GM18508 (cell line): Measurements from ENCODE around the gene KIF26B.

ENCODE experiments used
- ATAC-seq: cut with Tn5 transposase; IDR thresholded peaks from one replicate; pipeline ENCODE4 v1.9.1; 2021; ENCODE audit warnings: moderate number of reproducible peaks; ENCODE audit not compliant: insufficient read depth, unreplicated experiment

The KIF26B gene

DNA sequence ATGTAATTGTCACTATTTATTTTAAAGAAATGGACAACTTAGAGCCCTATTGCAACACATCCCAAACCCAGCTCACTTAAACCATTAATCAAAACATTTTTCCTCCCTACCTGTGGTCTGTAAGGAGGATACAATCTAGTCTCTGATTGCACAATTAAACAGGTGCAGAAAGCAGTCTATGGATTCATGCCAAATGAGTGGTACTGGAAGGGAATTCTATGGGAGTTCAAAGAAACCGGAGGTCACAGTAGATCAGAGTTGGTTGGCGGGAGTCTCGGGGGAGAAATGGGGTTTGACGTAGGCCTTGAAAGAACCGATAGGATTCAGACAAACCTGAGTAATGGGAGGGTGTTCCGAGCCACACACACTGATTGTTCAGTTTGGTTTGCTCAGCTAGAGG lies 314.9 kb downstream of the KIF26B start:
- no peak for ATAC-seq

DNA sequence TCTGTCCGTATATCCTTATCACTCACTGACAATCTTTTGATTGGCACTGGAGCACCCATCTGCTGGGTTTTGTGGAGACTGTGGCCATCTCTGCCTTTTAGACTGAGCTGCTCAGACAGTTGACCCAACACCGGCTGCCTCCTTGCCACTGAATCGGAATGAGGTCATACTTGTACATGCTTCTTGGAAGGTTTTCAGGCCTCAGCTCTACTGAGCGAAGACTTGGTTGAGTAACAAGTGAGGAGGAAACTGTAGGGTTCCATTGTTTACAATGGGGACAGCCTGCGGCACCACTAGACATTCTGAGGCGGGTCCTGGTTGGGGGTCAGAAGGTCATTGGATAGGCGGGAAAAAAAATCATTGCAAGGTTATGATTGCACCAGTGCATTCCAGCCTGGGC lies 320.3 kb downstream of the KIF26B start:
- ATAC-seq, result no peak

DNA sequence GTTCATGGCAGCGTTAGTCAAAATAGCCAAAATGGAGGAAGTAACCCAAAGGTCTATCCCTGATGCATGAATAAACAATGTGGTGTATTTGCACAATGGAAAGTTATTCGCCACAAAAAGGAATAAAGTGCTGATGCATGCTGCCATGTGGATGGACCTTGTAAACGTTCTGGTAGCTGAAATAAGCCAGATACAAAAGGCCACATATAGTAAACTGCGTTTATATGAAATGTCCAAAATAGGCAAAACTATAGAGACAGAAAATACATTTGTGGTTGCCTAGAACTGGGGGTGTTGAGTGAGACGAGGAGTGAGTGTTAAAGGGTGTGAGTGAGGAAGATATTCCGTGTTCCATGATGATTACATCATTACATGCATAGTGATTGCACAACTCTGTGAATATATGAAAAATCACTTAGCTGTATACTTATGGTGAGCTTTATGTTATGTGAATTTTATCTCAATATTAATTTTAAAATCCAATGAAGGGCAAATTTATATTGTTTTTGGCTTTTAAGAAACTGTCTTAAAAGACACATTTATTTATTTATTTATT lies 321.3 kb downstream of the KIF26B start:
- ATAC-seq, result no peak

DNA sequence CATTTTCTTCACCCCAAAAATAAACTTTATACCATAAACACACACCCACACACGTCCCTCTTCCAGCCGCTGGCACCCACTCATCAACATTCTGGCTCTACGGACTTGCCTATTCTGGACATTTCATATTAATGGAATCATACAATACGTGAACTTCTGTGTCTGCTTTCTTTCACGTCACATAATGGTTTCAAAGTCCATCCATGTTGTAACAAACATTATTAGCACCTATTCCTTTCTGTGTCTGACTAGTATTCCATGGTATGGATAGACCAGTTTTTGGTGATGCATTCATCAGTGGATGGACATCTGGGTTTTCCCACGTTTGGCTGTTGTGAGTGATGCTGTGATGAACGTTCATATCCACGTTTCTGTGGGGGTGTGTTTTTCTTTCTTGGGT lies 323.2 kb downstream of the KIF26B start:
- no peak for ATAC-seq

DNA sequence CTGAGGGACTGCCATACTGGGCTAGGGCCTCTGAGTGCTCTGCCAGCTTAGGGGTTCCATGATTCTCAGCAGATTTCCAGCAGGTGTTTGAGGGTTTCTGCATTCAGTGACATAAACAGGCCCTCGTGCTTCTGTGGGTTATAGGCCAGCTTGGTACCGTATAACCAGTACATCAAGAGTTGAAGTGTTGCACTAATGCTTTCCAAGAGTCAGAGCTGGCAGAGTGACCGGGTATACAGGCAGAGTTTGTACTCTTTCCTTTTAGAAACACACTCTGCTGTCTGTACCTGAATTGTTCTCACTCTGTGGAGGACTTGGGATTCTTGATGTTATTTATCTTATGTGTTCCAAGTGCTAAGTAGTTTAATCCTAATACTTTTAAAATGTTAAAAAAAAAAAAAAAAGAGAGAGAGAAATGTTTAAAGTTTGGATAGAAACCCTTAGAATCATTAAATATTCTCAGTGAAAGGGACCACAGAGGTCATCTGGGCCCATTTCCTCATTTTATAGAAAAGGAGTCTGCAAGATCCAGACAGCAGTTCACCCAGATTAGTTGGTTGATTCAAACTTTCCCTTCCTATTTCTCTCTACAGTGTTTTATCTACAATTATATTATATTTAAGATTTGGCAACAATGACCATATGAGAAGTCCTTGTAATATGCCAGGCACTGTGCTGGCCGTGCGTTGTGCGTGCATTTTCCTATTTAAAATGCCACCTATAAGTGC lies 325.8 kb downstream of the KIF26B start:
- ATAC-seq, result no peak

DNA sequence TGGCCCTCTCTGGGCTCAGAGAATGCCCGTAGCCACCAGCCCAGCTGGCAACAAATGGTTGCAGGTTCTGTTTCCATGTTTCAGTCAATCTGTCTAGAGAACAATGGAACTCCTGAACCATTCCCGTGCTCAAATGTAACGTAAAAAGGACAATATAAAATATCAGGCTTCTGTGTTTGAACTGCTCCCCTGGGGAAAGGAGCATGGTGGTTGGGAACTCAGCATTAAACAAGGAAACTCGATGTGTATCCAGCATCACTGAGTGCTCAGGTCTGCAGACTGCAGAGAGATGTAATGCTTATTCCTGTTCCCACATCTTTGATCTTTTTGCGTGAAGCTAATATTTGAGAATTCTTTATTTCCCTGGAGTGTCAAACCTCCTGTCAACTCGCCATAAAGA lies 326.5 kb downstream of the KIF26B start:
- ATAC-seq, result no peak

DNA sequence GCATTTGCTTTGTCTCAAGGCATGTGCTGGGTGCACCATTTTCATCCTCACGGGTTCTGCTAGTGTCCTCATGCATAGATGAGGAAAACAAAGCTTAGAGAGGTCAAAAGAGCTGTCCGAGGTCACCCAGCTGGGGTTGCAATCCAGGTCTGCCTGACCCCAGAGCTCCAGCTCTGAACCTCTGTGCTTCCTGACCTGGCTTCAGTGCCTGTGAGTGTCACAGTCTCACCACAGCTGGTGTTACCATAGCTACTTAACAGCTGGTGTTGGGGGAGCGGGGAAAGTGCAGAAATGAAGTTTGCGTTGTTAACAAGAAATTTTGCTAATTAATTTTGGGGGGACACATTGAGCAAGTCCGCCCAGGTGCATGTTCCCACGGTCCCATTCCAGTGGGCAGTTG lies 328.5 kb downstream of the KIF26B start:
- ATAC-seq, result no peak

DNA sequence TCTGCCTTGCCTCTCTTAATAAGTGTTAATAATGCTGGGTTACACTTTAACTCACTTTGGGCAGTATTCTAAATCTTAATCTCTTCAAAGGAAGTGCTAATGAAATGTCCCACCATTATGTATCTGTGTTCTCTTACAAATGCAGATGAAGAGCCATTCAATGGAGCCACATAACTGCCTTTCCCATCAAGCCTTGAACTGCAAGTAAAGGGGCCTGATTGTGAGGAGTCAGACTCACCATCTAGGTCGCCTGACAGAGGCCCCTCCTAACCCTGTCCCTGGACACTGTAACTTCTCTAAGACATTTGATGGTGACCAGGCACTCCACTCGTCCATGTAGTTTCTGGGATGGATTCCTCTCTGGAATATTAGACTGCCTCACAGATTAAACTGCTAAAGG lies 329.4 kb downstream of the KIF26B start:
- no peak for ATAC-seq

DNA sequence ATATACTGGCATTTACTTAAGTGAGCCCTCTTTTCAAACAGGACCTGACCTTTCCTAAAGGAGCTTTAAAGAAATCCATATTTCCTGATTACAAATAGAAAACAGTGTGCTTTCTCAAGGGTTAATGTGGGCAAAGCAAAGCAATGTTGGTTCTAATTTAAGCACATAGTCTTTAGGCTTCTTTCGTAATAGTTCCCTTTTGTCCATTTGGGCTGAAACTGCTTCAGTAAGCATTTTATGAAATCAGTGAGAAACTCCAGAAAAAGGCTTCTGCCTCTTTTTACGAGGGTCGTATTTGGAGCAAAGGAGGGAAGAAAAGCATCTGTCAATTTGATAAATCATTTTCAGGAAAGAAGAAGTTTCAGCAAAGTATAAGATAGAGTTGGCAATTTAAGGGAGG lies 331.2 kb downstream of the KIF26B start:
- ATAC-seq, result no peak

DNA sequence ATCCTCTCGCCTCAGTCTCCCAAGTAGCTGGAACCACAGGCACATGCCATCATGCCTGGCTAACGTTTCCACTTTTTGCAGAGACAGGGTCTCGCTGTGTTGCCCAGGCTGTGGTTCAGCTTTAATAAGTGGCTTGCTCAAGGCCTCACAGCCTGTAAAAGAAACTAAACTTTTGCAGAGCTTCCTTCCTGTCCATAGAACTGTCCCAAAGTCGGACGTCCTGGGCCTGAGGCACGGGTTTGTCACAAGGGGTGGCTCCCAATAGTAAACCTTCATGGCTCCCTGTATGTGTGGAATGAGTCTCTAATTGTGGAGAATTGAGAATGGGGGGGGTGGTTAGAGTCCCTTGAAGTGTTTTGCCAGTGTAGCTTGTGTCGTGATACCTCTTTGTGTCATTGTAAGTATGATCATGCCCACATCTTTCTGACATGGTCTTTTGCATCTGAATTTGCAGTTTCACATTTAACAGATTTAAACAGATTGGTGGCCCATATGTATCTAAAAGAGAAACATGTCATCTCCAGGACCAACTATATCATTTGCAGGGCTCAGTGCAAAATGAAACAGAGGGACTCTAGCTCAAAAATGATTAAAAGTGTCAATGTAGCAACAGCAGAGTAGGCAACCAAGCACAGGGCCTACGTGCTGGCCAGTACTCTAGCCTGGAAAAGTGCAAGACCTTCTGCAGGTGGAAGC lies 332.1 kb downstream of the KIF26B start:
- no peak for ATAC-seq

DNA sequence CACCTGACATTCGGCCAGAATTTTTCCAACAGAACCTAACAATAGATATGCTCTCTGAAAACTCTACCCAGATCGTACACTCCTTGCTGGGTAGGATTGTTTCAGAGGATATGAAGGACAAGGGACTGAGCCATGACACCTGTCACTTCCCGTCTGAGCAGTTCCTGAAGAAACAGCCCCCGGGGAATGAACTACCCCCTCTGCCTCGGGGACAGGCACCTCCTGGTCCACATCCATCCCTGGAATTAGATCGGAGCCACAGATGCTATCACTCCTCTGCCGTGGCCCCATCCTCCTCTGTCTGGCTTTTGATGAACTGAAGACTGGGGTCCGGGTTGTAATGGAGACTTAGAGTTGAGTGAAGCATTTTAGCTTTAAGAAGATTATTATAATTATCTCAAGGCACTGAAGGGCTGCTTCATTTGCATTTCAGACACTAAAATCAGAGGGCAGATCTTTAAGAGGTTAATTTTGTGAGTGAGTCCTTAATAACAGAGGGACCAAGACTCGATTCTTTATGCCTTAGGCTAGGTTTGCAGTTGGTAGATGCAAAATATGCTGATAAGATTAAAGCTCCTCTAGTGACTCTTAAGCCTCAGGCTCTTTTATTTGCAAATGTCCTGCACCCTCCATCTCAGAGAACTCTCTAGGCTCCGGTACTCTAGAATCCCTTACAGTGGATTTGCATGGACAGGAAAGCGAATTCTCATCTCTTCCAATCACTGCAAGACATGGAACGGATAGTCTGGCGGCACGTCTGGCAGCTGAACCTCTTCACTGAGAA lies 333.8 kb downstream of the KIF26B start:
- ATAC-seq, result no peak

DNA sequence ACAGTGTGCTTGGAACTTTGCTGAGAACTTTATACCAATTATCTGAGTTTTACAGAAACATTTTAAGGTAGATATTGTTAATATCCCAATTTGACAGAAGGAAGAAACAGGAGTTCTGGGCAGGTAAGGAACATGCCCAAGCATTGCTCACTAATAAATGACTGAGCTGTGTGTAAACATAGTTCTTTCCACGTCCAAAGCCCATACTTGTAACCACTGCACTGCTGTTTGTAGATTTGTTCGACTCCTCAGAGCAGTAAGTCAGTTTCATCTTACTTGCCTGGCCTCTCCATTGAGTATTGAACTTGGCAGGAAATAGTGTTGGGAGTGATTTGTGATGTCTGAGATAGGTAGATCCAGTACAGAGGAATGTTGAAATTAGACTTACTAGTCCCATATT lies 335.1 kb downstream of the KIF26B start:
- no peak for ATAC-seq

DNA sequence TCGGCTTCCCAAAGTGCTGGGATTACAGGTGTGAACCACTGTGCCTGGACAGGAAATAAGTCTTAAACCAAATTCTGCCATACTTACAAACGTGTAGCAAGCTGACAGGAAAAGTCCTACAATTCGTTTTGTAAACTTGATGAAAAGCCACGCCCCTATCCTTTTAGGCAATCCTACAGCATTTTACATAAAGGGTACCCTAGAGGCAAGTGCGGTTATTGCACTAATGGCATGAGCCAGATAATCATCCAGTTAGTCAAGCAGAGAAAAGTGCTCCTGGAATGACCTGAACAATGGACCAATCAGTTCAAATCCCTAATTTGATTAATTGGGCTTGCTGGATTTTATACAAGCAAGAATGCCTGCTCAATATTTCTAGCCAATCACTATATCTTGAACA lies 338.2 kb downstream of the KIF26B start:
- ATAC-seq, result no peak

DNA sequence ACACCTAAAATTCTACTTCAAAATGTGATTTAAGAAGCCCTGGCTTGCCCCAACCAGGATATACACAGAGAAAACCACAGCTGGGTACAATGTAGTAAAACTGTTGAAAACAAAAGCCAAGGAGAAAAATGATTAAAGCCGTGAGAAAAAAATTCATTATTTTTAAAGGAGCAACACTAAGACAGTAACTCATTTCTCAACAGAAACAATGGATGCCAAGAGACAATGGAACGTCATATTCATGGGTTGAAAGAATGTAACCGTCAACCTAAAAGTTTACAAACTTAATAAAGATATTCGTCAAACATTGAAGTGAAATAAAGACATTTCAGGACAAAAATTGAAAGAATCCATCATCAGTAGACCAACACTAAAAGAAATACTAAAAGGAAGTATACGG lies 340.9 kb downstream of the KIF26B start:
- ATAC-seq, result no peak

DNA sequence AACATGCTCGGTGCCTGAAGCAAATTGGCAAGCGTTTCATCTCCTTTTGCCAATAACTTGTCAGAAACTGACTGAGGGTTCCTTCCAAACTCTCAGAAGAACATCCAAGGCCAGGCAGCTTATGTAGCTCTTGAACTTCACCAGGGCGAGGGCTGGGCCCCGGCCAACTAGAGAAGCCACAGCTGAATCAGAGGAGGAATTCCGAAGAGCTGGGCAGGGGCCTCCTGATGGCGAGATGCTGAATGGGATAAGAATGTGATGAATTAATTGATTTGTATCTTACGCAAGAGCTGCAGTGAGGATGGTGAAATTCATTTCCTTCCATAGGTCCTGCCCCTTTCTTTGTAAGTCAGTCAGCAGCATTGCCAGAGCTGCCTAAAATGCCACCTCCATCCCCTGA lies 345.8 kb downstream of the KIF26B start:
- no peak for ATAC-seq

DNA sequence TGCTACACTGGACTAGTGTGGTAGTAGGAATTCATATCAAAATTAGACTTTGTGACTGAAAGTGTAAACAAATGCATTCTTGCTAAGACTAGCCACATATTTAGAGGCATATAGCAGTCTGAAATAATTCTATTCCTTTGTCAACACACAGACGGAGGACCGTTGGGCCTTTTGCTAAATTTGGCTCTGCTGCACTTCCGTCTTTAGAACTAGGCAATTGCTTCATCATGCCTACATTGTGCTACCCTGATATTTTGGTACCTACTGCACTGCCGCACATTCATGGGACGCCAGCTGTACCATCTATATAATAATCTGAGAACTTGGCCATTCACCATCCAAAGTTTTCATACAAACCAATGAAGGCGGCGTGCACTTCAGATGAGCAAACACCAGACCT lies 346.8 kb downstream of the KIF26B start:
- no peak for ATAC-seq

DNA sequence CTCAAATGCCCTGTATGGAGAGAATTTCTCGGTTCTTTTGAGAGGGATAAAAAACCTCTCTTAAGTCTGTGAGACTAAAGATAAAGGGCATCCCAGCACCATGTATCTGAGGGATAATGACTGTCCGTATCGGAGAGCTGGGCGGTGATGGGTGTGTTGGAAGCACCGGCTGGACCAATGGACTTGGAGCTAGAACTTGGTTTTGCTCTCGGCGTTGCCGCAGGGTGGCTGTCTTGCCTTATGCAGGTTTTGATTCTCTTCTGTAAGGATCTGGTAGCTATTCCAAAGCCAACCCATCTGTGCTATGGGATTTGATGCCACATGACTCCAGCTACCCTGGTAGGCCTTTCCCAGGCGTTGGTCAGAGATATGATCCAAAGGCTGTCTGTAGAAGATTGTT lies 348.8 kb downstream of the KIF26B start:
- ATAC-seq, result no peak

DNA sequence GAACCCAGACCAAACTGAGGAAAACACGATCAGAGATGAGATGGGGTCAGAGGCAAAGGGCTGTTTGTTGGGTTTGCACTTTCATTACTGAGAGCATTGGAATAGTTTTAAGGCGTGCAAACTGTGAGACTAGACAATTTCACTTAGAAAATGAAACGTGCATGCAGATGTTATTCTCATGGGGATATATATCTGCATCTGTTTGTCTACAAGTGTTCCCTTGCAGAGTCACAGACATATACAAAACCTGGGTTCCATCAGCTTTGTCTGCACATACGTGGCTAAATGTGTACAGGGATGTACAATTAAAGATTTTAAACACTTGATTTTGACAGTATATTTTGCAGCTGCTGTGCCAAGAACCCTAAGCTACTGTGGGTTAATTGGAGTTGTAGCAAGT lies 355.4 kb downstream of the KIF26B start:
- ATAC-seq, result no peak

DNA sequence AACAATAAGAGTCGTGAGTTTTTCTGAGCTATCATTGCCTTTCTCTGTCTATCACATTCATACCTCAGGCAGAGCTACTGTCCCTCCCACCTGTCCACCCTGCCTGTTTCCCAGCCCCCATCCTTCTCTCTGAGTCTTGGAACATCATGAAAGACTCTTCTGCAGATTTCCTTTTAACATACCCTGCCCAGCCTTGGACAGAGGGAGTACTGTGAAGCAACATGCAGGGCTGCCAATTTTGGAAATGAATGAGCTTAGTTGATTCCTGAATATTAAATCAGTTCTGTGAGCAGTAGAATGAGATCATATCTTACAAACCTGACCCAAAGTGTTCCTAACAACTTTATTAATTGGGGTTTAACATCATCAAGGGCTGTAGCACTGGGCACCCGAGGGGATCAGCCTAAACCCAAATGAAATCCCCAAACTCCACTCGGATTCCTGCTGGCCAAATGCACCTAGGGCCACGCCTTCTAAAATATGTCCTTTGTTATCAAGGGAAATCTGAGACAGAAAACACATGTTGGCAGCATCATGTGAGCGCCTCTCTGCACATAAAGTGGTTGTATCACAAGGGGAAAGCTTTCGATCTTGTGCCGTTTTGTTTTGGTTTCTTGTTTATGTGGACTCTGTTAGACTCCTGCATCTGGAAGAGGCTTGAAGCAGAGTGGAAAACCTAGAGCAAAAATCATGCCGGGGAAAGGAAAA lies 357.6 kb downstream of the KIF26B start:
- ATAC-seq, result no peak

DNA sequence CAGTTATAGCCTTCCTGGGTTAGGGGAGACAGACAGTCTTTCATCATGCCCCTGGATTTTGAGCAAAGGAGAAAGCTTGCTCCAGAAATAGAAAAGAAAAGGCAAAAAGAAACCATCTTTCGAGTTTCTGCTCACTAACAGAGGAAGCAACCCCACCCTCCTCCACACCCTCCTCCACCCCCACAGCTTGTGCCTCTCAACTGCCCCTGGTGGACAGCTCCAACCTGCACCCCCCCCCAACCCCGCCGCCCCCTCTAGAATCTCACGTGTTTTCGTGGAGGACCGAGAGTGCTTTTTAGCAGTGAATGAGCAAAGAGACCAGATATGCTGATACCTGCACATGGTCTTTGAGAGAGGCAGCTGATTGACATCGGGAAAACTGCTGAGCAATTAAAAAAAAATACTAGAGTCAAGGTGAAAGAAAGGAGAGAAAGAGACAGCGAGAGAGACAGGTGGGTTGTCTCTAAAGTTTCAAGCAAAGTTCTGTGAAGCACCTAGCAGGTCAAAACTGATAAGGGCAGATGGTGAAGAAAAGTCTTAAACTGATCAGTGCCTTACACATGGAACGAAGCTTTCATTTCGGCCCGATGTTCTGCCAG lies 358.3 kb downstream of the KIF26B start:
- ATAC-seq, result no peak
